ENCODE measurements around the gene EFNA5. TPM values are rescaled to one million over a fixed set of nuclear protein-coding genes. Genes with fewer than 3 reads are reported as not detected.

The EFNA5 gene
- total RNA-seq, 1 donor from 2014 or later, result 12.6 TPM

GRCh38 chr5:107696498-107696897 is 25.8 kb upstream of the EFNA5 start:
- TF ChIP-seq, protein P1, sequence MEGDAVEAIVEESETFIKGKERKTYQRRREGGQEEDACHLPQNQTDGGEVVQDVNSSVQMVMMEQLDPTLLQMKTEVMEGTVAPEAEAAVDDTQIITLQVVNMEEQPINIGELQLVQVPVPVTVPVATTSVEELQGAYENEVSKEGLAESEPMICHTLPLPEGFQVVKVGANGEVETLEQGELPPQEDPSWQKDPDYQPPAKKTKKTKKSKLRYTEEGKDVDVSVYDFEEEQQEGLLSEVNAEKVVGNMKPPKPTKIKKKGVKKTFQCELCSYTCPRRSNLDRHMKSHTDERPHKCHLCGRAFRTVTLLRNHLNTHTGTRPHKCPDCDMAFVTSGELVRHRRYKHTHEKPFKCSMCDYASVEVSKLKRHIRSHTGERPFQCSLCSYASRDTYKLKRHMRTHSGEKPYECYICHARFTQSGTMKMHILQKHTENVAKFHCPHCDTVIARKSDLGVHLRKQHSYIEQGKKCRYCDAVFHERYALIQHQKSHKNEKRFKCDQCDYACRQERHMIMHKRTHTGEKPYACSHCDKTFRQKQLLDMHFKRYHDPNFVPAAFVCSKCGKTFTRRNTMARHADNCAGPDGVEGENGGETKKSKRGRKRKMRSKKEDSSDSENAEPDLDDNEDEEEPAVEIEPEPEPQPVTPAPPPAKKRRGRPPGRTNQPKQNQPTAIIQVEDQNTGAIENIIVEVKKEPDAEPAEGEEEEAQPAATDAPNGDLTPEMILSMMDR (IDR thresholded peaks at IDR 0.05; ENCODE audit: insufficient read depth, low read length, poor library complexity, severe bottlenecking), result no peak
- H3K36me3 ChIP-seq (ENCODE audit: control insufficient read depth, insufficient read depth, low read length), result no peaks in the 10 kb centered on the region
- H3K27me3 ChIP-seq (ENCODE audit: control insufficient read depth, insufficient read depth, low read length), result no peaks in the 10 kb centered on the region
- no peak for DNase-seq (ENCODE audit: low read depth)
- H3K4me3 ChIP-seq (ENCODE audit: low read depth, low read length), result no peak overlapping the region

DNA sequence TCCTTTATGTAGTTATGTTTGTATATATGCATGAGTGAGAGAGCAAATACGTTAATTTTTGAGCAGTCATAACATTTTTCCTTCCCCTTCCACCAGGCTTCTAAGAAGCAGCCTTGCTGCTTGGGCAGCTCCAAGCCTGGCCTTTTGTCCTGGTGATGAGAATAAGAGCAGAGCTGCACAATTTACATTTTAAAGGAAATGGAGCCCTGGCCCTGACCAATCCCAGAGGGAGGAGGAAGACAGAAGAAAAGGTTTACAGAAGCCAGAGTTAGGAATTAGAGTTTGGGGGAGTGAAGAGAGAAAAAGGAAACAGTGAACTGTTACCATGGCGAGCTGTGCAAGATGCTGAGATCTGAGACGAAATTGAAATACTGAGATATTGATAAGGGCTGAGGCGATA is 25.3 kb upstream of the EFNA5 start:
- Histone ChIP-seq H3K36me3 (ENCODE audit: control insufficient read depth, insufficient read depth, low read length) (no peaks in the 10 kb centered on the region), H3K27me3 (ENCODE audit: control insufficient read depth, insufficient read depth, low read length) (no peaks in the 10 kb centered on the region), H3K4me3 (ENCODE audit: low read depth, low read length) (no peak overlapping the region)
- no peak for DNase-seq (ENCODE audit: low read depth)
- TF ChIP-seq, protein P1 (IDR thresholded peaks at IDR 0.05; ENCODE audit: insufficient read depth, low read length, poor library complexity, severe bottlenecking), result no peak

DNA sequence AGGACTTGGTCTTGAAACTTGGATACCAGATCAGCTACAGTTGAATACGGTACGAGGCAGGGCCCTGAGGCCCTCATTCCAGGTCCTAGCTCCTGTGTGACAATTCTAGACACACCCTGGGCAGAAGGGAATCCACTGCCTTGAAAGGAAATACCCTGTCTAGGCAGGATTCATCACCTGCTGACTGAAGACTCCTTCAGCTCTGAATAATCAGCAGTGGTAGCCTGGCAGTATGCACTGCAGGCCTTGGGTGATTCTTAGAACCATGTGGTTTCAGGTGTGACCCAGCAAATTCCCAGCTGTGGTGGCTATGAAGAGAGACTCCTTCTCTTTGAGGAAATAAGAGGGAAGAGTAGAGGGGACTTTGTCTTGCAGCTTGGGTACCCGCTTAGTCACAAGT is 17.2 kb upstream of the EFNA5 start:
- Histone ChIP-seq H3K27me3 (ENCODE audit: control insufficient read depth, insufficient read depth, low read length) (no peaks in the 10 kb centered on the region), H3K36me3 (ENCODE audit: control insufficient read depth, insufficient read depth, low read length) (no peaks in the 10 kb centered on the region), H3K4me3 (ENCODE audit: low read depth, low read length) (no peak overlapping the region)
- no peak for DNase-seq (ENCODE audit: low read depth)
- TF ChIP-seq, protein P1 (IDR thresholded peaks at IDR 0.05; ENCODE audit: insufficient read depth, low read length, poor library complexity, severe bottlenecking), result no peak

DNA sequence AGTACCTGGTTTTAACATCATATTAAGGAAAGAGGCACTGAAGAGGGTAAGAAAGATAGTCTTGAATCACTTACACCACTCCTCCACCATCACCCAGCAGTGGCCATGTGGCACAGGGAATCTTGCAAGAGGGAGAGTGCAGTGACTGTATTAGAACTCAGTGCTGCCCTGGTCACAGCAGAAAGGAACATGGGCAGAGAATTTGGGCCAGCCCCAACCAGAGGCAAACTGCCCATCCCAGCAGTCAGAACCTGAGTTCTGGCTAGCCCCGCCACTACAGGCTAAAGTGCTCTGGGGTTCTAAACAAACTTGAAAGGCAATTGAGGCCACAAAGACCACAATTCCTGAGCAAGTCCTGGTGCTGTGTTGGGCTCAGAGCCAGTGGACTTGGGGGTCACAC is 16.7 kb upstream of the EFNA5 start:
- H3K4me3 ChIP-seq (ENCODE audit: low read depth, low read length), result no peak overlapping the region
- H3K36me3 ChIP-seq (ENCODE audit: control insufficient read depth, insufficient read depth, low read length), result no peaks in the 10 kb centered on the region
- DNase-seq (ENCODE audit: low read depth), result no peak
- no peaks in the 10 kb centered on the region for H3K27me3 ChIP-seq (ENCODE audit: control insufficient read depth, insufficient read depth, low read length)
- TF ChIP-seq, protein P1 (IDR thresholded peaks at IDR 0.05; ENCODE audit: insufficient read depth, low read length, poor library complexity, severe bottlenecking), result no peak

GRCh38 chr5:107682533-107682932 is 11.8 kb upstream of the EFNA5 start:
- no peaks in the 10 kb centered on the region for H3K27me3 ChIP-seq (ENCODE audit: control insufficient read depth, insufficient read depth, low read length)
- TF ChIP-seq, protein P1 (IDR thresholded peaks at IDR 0.05; ENCODE audit: insufficient read depth, low read length, poor library complexity, severe bottlenecking), result no peak
- H3K36me3 ChIP-seq (ENCODE audit: control insufficient read depth, insufficient read depth, low read length), result no peaks in the 10 kb centered on the region
- no peak overlapping the region for H3K4me3 ChIP-seq (ENCODE audit: low read depth, low read length)
- DNase-seq (ENCODE audit: low read depth), result no peak

- TF ChIP-seq, protein P1 (IDR thresholded peaks at IDR 0.05; ENCODE audit: insufficient read depth, low read length, poor library complexity, severe bottlenecking), result no peak
- Histone ChIP-seq H3K36me3 (ENCODE audit: control insufficient read depth, insufficient read depth, low read length) (no peaks in the 10 kb centered on the region), H3K27me3 (ENCODE audit: control insufficient read depth, insufficient read depth, low read length) (no peaks in the 10 kb centered on the region), H3K4me3 (ENCODE audit: low read depth, low read length) (no peak overlapping the region)
- DNase-seq (ENCODE audit: low read depth), result no peak
These were observed 10.1 kb upstream of the EFNA5 start for GRCh38 chr5:107680799-107681198.
